Stimulated activated naive CD8-positive, alpha-beta T cell treated with anti-CD3 and anti-CD28 coated beads, Interleukin-15, Interleukin-2, amounts not matched to agents 100 U/mL and 50 U/mL, for 24 hours (primary cell): ENCODE results near the gene TBKBP1.
"Not testable (repeated sequence)": the region's sequence is repeated elsewhere in the genome, so short reads cannot be mapped to it uniquely, and the experiment has no call there.

Experiments
- ATAC-seq: fragments of 150-1000 bp; cut with Tn5 transposase; one replicate; pipeline ENCODE4 v1.10.0; 2021
- DNase-seq: peaks from one replicate; pipeline ENCODE4 v3.0.0; 2021

The TBKBP1 gene

GRCh38 chr17:47682138-47682537 lies 11.8 kb upstream of the TBKBP1 start:
- DNase-seq, result no peak
- no peak for ATAC-seq

DNA sequence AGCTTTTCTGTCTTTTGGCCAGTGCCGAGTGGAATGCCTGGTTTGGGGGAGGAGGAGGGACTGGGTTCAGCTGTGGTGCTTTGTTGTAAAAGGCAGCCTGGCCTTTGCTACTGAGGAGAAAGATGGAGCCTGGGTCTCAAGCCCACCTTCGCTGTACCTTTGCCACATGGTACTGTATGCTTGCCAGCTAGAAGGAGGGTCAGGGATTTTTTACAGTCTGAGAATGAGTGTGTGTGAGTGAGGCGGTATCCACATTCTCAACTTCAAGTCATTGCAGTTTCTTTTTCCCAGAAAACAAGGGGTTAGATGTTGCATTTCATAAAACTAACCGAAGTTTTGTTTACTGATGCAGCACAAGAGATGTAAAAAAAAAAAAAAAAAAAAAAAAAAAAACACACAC lies 11.2 kb upstream of the TBKBP1 start:
- not testable (repeated sequence) for DNase-seq, ATAC-seq

DNA sequence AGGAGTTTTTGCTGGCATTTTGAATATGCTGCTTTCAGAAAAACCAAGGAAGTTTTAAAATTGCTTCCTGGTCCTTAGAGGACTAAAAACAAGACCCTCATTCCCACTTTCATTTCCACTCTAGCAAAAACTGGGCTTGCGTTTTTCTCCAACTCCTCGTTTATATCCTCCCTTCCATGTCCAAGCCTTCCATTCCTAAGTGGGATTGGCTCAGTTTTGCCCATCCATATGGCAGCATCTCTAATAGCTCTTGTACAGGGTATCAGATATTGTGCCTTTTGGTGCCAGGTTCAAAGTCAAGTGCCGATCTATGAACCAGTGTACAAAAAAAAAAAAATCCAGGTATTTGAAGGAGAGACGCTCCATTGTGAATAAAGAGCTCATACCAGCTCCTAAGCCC lies 9.9 kb upstream of the TBKBP1 start:
- DNase-seq (no peak), ATAC-seq (no peak)

DNA sequence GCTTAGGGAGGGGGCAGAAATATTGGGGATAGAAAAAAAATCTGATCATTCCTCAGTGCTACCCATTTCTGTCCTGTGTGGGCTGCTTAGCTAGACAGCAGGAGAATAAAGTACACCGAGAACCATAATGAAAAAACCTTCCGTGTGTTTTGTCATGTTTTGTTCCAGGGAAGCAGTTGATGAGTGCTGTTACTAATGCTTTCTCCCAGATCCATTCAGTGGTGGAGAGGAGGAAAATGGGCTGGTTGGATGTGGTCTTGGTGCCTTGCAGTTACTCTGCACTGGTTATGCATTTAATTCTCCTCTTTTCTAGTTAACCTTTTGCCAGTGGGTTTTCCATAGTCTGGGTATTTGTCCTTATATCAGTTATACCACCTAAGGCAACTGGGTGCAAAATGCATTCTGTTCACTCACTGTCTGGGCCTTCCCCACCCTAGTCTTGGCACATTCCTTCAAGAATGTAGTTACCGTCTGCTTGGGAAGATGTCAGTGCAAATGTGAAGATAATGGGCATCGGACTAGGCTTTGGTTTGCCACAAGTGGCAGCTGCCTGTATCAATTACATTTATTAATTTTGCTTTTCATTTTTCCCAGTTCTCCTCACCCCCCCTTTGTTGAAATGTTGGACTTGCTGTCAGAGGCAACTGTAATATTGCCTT lies 9.3 kb upstream of the TBKBP1 start:
- DNase-seq (no peak), ATAC-seq (no peak)

- no peak for ATAC-seq
- no peak for DNase-seq
Measured at GRCh38 chr17:47685556-47686275, 8.2 kb upstream of the TBKBP1 start.

DNA sequence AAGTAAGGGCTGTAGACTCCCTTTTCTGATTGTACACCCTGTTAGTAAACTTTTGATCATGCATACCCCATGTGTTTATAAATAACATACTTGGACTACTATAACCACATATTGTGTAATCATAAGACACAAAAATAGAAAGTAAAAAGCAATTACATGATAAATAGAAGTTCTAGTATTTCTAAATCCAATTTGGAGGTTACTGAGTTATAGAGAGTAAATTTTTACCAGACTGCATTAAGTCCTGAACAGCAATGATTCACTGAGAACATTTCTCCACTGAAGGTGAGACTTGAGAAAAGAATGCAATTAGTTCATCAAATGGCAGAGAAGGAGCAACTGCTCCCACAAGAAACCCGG lies 7.7 kb upstream of the TBKBP1 start:
- no peak for ATAC-seq

GRCh38 chr17:47686664-47687327 lies 7.2 kb upstream of the TBKBP1 start:
- DNase-seq, result no peak
- no peak for ATAC-seq

More for the DNA sequence above, 7.7 kb upstream of the TBKBP1 start:
- DNase-seq, result no peak

DNA sequence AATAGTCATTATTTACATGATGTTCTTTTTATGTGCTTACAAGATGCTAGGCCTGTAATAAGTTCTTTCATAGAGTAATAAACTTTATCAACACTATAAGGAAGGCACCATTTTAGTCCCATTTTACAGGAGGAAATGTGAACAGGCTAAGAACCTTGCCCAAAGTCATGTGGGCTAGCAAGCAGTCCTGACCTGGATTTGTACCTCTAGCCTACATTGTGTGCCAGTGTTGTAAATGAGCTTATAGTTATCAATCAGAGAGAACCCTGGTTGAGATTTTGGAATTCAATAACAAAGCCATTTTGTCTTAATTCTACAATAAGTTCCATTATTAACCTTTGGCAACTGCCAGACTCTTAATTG lies 6.7 kb upstream of the TBKBP1 start:
- ATAC-seq (no peak), DNase-seq (no peak)

DNA sequence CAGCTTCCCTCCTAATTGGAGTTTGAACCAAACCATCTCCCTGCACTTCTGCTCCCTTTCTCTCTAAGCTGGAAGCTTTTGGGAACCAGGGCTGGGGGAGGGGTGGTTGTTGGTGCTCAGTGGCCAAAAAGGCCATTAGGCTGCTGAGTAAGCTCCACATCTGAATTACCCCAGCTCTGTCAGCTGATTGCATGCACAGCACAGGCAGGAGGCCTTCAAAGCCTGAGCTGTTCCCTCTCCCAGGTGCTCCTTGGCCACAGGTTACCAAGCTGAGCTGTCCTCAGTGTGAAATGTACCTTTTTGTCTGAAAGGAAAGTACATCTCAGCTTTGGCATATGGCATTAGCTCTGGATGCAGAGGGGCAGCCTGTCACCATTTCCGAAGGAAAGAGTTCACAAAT lies 6.2 kb upstream of the TBKBP1 start:
- ATAC-seq (no peak), DNase-seq (no peak)

- ATAC-seq (peak; percentile 5), DNase-seq (no peak)
Measured at GRCh38 chr17:47690121-47690520, 3.8 kb upstream of the TBKBP1 start.

DNA sequence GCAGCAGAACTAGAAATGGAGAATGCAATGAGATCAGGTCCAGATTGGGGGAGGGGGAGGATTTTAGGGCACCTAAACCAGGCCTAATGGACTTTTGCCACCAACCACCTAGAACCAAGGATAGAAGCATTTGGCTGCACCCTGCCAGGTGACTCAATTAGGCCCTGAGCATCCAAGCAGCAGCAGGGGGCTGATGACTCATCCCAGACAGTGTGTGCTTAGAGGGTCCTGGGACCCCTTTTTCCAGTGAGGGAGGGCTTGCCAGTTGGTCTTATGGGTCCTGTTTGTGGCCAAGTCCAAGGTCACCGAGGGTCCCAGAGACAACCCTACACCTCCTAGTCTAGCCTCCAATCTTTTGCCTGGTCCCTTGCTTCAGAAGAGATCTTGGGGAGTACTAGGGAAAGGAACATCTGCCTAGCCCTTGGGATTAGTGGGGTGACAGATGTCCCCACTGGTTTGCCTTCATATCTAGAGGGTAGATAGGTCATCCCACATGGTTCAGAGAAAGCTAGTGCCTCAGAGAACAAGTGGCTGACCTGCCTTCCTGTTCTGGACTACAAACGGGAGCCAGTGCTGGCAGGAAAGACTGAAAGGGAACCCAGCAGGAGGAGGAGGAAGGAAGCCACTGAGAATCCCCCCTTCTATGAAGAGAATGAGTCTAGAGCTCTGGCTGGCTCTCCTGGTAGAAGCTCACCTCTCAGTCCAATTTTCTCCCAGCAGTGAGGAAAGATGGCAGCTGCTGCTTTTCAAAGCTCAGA lies 1.6 kb upstream of the TBKBP1 start:
- DNase-seq (no peak), ATAC-seq (no peak)

GRCh38 chr17:47692895-47693730 lies 848 bp upstream of the TBKBP1 start:
- ATAC-seq (no peak), DNase-seq (no peak)

- ATAC-seq, result peak; percentile 45
- DNase-seq, result peak; percentile 69
Measured at GRCh38 chr17:47694581-47695428, 844 bp downstream of the TBKBP1 start.

- ATAC-seq (no peak), DNase-seq (no peak)
Measured at GRCh38 chr17:47695429-47696376, 1.7 kb downstream of the TBKBP1 start.

- ATAC-seq, result no peak
- DNase-seq, result no peak
Measured at GRCh38 chr17:47696717-47697642, 3.0 kb downstream of the TBKBP1 start.

- ATAC-seq (no peak), DNase-seq (no peak)
Measured at GRCh38 chr17:47697906-47698711, 4.1 kb downstream of the TBKBP1 start.

GRCh38 chr17:47698749-47699535 lies 5.0 kb downstream of the TBKBP1 start:
- ATAC-seq (peak; percentile 35), DNase-seq (peak; percentile 89)
